Measurements from ENCODE around the gene ME3. TPM values are rescaled to one million over a fixed set of nuclear protein-coding genes. Genes with fewer than 3 reads are reported as not detected.

ME3 gene
- total and polyA plus RNA-seq, 2 experiments from 2014 or later: 7.5 to 10.9 TPM

GRCh38 chr11:86464509-86465221 is 207.8 kb downstream of the ME3 start:
- no peak overlapping the region for H3K4me2 ChIP-seq (ENCODE audit: unreplicated experiment)
- DNase-seq: no peak
- TF ChIP-seq EZH2phosphoT487 (IDR thresholded peaks at IDR 0.05; ENCODE audit: insufficient read depth, low read depth) (no peak), EZH2 (IDR thresholded peaks at IDR 0.05; ENCODE audit: insufficient read depth, poor library complexity, severe bottlenecking) (no peak)
- H3K4me3 ChIP-seq: no peak overlapping the region
- H4K20me1 ChIP-seq (ENCODE audit: insufficient read depth): no peaks in the 10 kb centered on the region
- no peaks in the 10 kb centered on the region for H3K36me3 ChIP-seq (ENCODE audit: low read depth)
- H3K9ac ChIP-seq: no peak overlapping the region
- WGBS, 2 experiments (ENCODE audit: low coverage in 1 of 2, low lambda C conversion rate in 2 of 2, missing lambda C conversion rate in 2 of 2): 85 to 91% methylated on average over 5 of the region's 5 CpGs
- H3K27ac ChIP-seq: no peak overlapping the region
- H3K79me2 ChIP-seq (ENCODE audit: insufficient read depth): no peaks in the 10 kb centered on the region
- no peaks in the 10 kb centered on the region for H3F3A ChIP-seq (ENCODE audit: insufficient read depth)
- no peaks in the 10 kb centered on the region for H3K27me3 ChIP-seq (replicated peaks; ENCODE audit: insufficient read depth)
- no peaks in the 10 kb centered on the region for H3K9me2 ChIP-seq (ENCODE audit: insufficient read depth)
- H3K4me1 ChIP-seq (ENCODE audit: insufficient read depth): peaks cover 13% of the 10 kb centered on the region
- H2AFZ ChIP-seq: no peak overlapping the region
- H3K9me3 ChIP-seq (ENCODE audit: low read depth): no peaks in the 10 kb centered on the region
- in situ Hi-C loops (cut with MboI): loop anchor here (25.0 kb wide), 1 partner anchor 823 kb away; no protein-coding TSS in a partner anchor

DNA sequence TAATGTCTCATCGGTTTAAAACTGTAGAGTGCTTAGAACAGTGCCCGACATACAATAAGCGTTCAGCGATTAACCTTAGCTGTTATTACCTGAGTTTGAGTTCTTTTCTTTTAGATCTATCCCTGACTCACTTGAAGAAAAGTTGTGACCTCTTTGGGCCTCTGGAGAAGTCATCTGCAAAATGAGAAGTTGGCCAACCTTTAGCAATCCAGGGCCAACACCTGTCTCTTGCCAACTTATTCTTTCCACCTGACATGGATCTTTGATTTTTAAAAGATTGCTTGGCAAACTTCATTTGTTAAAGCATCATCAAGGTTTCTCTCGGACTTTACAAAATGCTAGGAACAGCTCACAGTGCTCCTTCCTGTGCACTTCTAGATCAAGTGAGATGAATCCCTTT is 208.5 kb downstream of the ME3 start:
- Histone ChIP-seq H3K9ac (no peak overlapping the region), H2AFZ (no peak overlapping the region), H3K36me3 (ENCODE audit: low read depth) (no peaks in the 10 kb centered on the region), H3K4me3 (no peak overlapping the region), H3K79me2 (ENCODE audit: insufficient read depth) (no peaks in the 10 kb centered on the region), H4K20me1 (ENCODE audit: insufficient read depth) (no peaks in the 10 kb centered on the region), H3F3A (ENCODE audit: insufficient read depth) (no peaks in the 10 kb centered on the region), H3K27me3 (replicated peaks; ENCODE audit: insufficient read depth) (no peaks in the 10 kb centered on the region), H3K27ac (no peak overlapping the region), H3K4me2 (ENCODE audit: unreplicated experiment) (no peak overlapping the region), H3K9me2 (ENCODE audit: insufficient read depth) (no peaks in the 10 kb centered on the region), H3K9me3 (ENCODE audit: low read depth) (no peaks in the 10 kb centered on the region), H3K4me1 (ENCODE audit: insufficient read depth) (peaks cover 21% of the 10 kb centered on the region)
- in situ Hi-C loops (cut with MboI): loop anchor here (25.0 kb wide), 1 partner anchor 823 kb away; no protein-coding TSS in a partner anchor
- WGBS, 2 experiments (ENCODE audit: low coverage in 1 of 2, low lambda C conversion rate in 2 of 2, missing lambda C conversion rate in 2 of 2): 97% methylated on average over 5 of the region's 5 CpGs
- TF ChIP-seq EZH2 (IDR thresholded peaks at IDR 0.05; ENCODE audit: insufficient read depth, poor library complexity, severe bottlenecking) (no peak), EZH2phosphoT487 (IDR thresholded peaks at IDR 0.05; ENCODE audit: insufficient read depth, low read depth) (no peak)
- DNase-seq: no peak

GRCh38 chr11:86463120-86463519 is 209.3 kb downstream of the ME3 start:
- H3K27ac ChIP-seq: no peak overlapping the region
- H3K9me2 ChIP-seq (ENCODE audit: insufficient read depth): no peaks in the 10 kb centered on the region
- no peaks in the 10 kb centered on the region for H3F3A ChIP-seq (ENCODE audit: insufficient read depth)
- no peaks in the 10 kb centered on the region for H3K27me3 ChIP-seq (replicated peaks; ENCODE audit: insufficient read depth)
- H3K4me3 ChIP-seq: no peak overlapping the region
- no peak overlapping the region for H2AFZ ChIP-seq
- no peaks in the 10 kb centered on the region for H4K20me1 ChIP-seq (ENCODE audit: insufficient read depth)
- WGBS, 2 experiments (ENCODE audit: low coverage in 1 of 2, low lambda C conversion rate in 2 of 2, missing lambda C conversion rate in 2 of 2): 92 to 93% methylated on average over 7 of the region's 7 CpGs
- H3K36me3 ChIP-seq (ENCODE audit: low read depth): no peaks in the 10 kb centered on the region
- in situ Hi-C loops (cut with MboI): loop anchor here (25.0 kb wide), 1 partner anchor 824 kb away; no protein-coding TSS in a partner anchor
- H3K9me3 ChIP-seq (ENCODE audit: low read depth): no peaks in the 10 kb centered on the region
- no peak for TF ChIP-seq EZH2phosphoT487 (IDR thresholded peaks at IDR 0.05; ENCODE audit: insufficient read depth, low read depth)
- TF ChIP-seq EZH2 (IDR thresholded peaks at IDR 0.05; ENCODE audit: insufficient read depth, poor library complexity, severe bottlenecking): no peak
- H3K4me1 ChIP-seq (ENCODE audit: insufficient read depth): peaks cover 25% of the 10 kb centered on the region
- no peak overlapping the region for H3K9ac ChIP-seq
- no peaks in the 10 kb centered on the region for H3K79me2 ChIP-seq (ENCODE audit: insufficient read depth)
- DNase-seq: no peak
- no peak overlapping the region for H3K4me2 ChIP-seq (ENCODE audit: unreplicated experiment)

- H3K27ac ChIP-seq: no peak overlapping the region
- in situ Hi-C loops (cut with MboI): loop anchor here (25.0 kb wide), 1 partner anchor 825 kb away; no protein-coding TSS in a partner anchor
- H3K79me2 ChIP-seq (ENCODE audit: insufficient read depth): no peaks in the 10 kb centered on the region
- DNase-seq: no peak
- H2AFZ ChIP-seq: no peak overlapping the region
- H3K4me1 ChIP-seq (ENCODE audit: insufficient read depth): peaks cover 25% of the 10 kb centered on the region
- no peaks in the 10 kb centered on the region for H3K27me3 ChIP-seq (replicated peaks; ENCODE audit: insufficient read depth)
- H4K20me1 ChIP-seq (ENCODE audit: insufficient read depth): no peaks in the 10 kb centered on the region
- H3K4me3 ChIP-seq: no peak overlapping the region
- H3K9ac ChIP-seq: no peak overlapping the region
- H3K9me3 ChIP-seq (ENCODE audit: low read depth): no peaks in the 10 kb centered on the region
- H3K9me2 ChIP-seq (ENCODE audit: insufficient read depth): no peaks in the 10 kb centered on the region
- TF ChIP-seq EZH2 (IDR thresholded peaks at IDR 0.05; ENCODE audit: insufficient read depth, poor library complexity, severe bottlenecking): no peak
- no peak for TF ChIP-seq EZH2phosphoT487 (IDR thresholded peaks at IDR 0.05; ENCODE audit: insufficient read depth, low read depth)
- H3K36me3 ChIP-seq (ENCODE audit: low read depth): no peaks in the 10 kb centered on the region
- H3K4me2 ChIP-seq (ENCODE audit: unreplicated experiment): no peak overlapping the region
- WGBS, 2 experiments (ENCODE audit: low coverage in 1 of 2, low lambda C conversion rate in 2 of 2, missing lambda C conversion rate in 2 of 2): 100% methylated on average over 1 of the region's 1 CpG
- H3F3A ChIP-seq (ENCODE audit: insufficient read depth): no peaks in the 10 kb centered on the region
Measured at GRCh38 chr11:86461892-86462291, 210.5 kb downstream of the ME3 start.

Measured in GM23248 (cell line).